Measurements from ENCODE around the gene NOL4.

GRCh38 chr18:34194239-34194638 lies 30.5 kb downstream of the NOL4 start:
- TF ChIP-seq CTCF (IDR thresholded peaks at IDR 0.05) (no peak), ZFX (IDR thresholded peaks at IDR 0.05; ENCODE audit: borderline replicate concordance) (no peak)
